ENCODE measurements around the gene CYBA.

CYBA gene

GRCh38 chr16:88650749-88651275 lies at the start of gene CYBA:
Gene CYBA (minus strand): TSS chr16:88651053. CDS start chr16:88651013, 40 bp downstream.
- Histone ChIP-seq H3K27me3 (peaks cover 0 to 13% of the 10 kb centered on the region in 2 donors), H3K9me3 (no peaks in the 10 kb centered on the region), H3K4me3 (peak within 1 kb of the TSS; percentile 53 to 65), H3K4me1 (peaks cover 0 to 22% (median 13%) of the 10 kb centered on the region in 4 donors), H3K36me3 (peaks cover 17 to 44% (median 29%) of the 10 kb centered on the region in 3 donors), H3K27ac (peak within 1 kb of the TSS; percentile 31 to 64)
- peak; percentile 70 to 83 for DNase-seq
- intact Hi-C loops (cut with DNase I; ENCODE audit: low total_unique reads) = no loop called here
- TF ChIP-seq CTCF (IDR thresholded peaks at IDR 0.05) = no peak

- no peaks in the 10 kb centered on the region for H3K9me3 ChIP-seq
- H3K36me3 ChIP-seq = peaks cover 20 to 77% (median 32%) of the 10 kb centered on the region in 3 donors
- no peak for DNase-seq
- intact Hi-C loops (cut with DNase I; ENCODE audit: low total_unique reads) = no loop called here
- TF ChIP-seq CTCF (IDR thresholded peaks at IDR 0.05) = no peak
- H3K27me3 ChIP-seq = no peaks in the 10 kb centered on the region
- H3K27ac ChIP-seq = no peak overlapping the region
- H3K4me3 ChIP-seq = no peak overlapping the region
- peaks cover 0 to 28% (median 16%) of the 10 kb centered on the region in 4 donors for H3K4me1 ChIP-seq
Observed at GRCh38 chr16:88700322-88700635, 49.4 kb upstream of the CYBA start.

GRCh38 chr16:88699180-88699579 lies 48.3 kb upstream of the CYBA start:
- H3K9me3 ChIP-seq = no peaks in the 10 kb centered on the region
- H3K36me3 ChIP-seq = peaks cover 20 to 77% (median 32%) of the 10 kb centered on the region in 3 donors
- H3K4me3 ChIP-seq = no peak overlapping the region
- no peaks in the 10 kb centered on the region for H3K27me3 ChIP-seq
- intact Hi-C loops (cut with DNase I; ENCODE audit: low total_unique reads) = no loop called here
- TF ChIP-seq CTCF (IDR thresholded peaks at IDR 0.05) = no peak
- peaks cover 0 to 17% (median 6%) of the 10 kb centered on the region in 4 donors for H3K4me1 ChIP-seq
- DNase-seq = no peak
- no peak overlapping the region for H3K27ac ChIP-seq

GRCh38 chr16:88698646-88699045 lies 47.8 kb upstream of the CYBA start:
- no peak overlapping the region for H3K4me3 ChIP-seq
- DNase-seq = no peak
- no peaks in the 10 kb centered on the region for H3K27me3 ChIP-seq
- H3K4me1 ChIP-seq = peaks cover 0 to 15% (median 3%) of the 10 kb centered on the region in 4 donors
- no peak for TF ChIP-seq CTCF (IDR thresholded peaks at IDR 0.05)
- intact Hi-C loops (cut with DNase I; ENCODE audit: low total_unique reads) = no loop called here
- H3K36me3 ChIP-seq = peaks cover 20 to 77% (median 32%) of the 10 kb centered on the region in 3 donors
- H3K27ac ChIP-seq = no peak overlapping the region
- no peaks in the 10 kb centered on the region for H3K9me3 ChIP-seq

DNA sequence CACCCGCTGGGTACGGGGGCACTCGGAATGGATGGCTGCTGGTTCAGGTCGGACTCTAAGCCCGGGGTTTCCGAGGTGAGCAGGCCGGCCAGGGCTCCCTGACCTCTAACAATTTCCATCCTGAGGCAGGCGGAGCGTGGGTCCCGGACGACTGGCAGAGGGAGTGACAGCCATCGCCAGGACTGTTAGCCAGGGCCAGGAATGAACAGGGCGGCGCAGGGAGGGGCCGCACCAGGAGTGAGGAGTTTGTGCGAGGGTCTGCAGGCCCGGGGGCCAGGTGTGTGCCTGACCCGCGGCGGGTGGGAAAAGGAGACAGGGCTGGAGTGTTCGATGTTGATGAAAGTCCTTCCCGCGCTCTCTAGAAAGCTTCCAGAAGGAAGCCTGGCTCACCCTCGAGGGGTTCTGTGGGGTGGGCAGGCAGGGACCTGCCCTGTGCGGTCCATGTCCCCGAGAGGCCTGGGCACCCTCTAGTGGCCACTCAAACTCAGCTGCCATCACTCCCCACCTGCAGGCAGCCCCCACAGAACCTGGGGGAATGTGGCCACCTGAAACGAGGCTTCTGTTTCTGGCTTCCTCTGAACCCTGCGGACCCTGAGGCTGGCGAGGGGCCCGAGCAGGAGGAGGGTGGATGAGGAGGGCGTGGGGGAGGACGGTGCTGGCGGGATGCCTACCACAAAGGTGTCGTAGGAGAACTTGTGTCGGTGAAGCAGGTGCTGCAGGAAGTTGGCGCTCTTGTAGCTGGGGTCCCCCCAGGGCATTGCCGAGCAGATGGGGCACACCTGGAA lies 47.2 kb upstream of the CYBA start:
- H3K9me3 ChIP-seq = no peaks in the 10 kb centered on the region
- peaks cover 0 to 11% (median under 1%) of the 10 kb centered on the region in 4 donors for H3K4me1 ChIP-seq
- H3K4me3 ChIP-seq = no peak overlapping the region
- peaks cover 0 to 4% of the 10 kb centered on the region in 2 donors for H3K27me3 ChIP-seq
- H3K27ac ChIP-seq = no peak overlapping the region
- no peak for DNase-seq
- peaks cover 20 to 71% (median 32%) of the 10 kb centered on the region in 3 donors for H3K36me3 ChIP-seq
- TF ChIP-seq CTCF (IDR thresholded peaks at IDR 0.05) = no peak
- intact Hi-C loops (cut with DNase I; ENCODE audit: low total_unique reads) = no loop called here
